BJ (cell line): ENCODE results near the gene COIL. TPM values are rescaled to one million over a fixed set of nuclear protein-coding genes. Genes with fewer than 3 reads are reported as not detected.

ENCODE experiments used
- CTCF ChIA-PET: fragments of 350-600 bp; formaldehyde crosslinking; extraction: SDS; loops from one replicate; lab custom pipeline; 2021; ENCODE audit warnings: antibody characterized with exemption, inconsistent platforms; lab: Yijun Ruan, JAX
- POLR2A ChIA-PET: fragments of 300-600 bp; sonication (Branson Sonifier 250); formaldehyde crosslinking; extraction: SDS; loops from one replicate; lab custom pipeline; 2021; ENCODE audit warnings: antibody characterized with exemption; lab: Charles Lee
- DNase-seq: peaks from one replicate; pipeline ENCODE4 v3.0.0-alpha.2; 2011; ENCODE audit warnings: low read depth
- H3K27me3 ChIP-seq: 2 replicates; pipeline ENCODE4 v1.6.0; 2011; ENCODE audit warnings: low read length; ENCODE audit not compliant: control insufficient read depth, insufficient read depth
- H3K36me3 ChIP-seq: 2 replicates; pipeline ENCODE4 v1.5.1; 2011; ENCODE audit warnings: low read length; ENCODE audit not compliant: control insufficient read depth, insufficient read depth
- H3K4me3 ChIP-seq: 2 replicates; pipeline ENCODE4 v1.5.1; 2011; ENCODE audit warnings: low read depth, mild to moderate bottlenecking, control low read depth, low read length
- polyA plus RNA-seq: library from polyadenylated mRNA; depleted of rRNA; stranded (reverse); fragments of >200 nt; gene quantifications from 2 replicates; pipeline ENCODE4 v1.2.3, GENCODE V29; 2011
- TF ChIP-seq, protein P1 (sequence below): IDR thresholded peaks from 2 replicates; pipeline ENCODE4 v1.5.1; 2011; ENCODE audit warnings: low read depth, mild to moderate bottlenecking, control low read depth, inconsistent platforms, low read length, moderate library complexity; ENCODE audit not compliant: insufficient read depth

COIL gene
- polyA plus RNA-seq, 1 experiment = 2.8 TPM

DNA sequence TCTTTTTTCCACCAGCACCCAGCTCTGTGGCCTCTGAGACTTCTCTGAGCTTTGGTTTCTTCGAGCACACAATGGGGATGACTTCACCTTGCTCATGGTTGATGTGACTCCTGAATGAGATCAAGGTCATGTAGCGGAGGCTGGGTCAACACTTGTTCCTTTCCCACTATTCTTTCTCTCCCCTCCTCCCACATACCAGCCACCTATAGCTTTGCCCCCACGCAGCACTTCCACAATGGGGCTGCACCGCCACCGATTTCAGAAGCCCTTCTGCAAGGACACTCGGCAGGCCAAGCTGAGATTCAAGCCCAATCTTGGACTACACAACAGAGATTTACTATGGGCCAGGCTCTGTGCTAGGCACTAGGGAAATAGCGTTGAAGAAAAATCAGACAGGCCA, 61.4 kb downstream of the COIL start:
- H3K27me3 ChIP-seq = no peaks in the 10 kb centered on the region
- DNase-seq = no peak
- H3K4me3 ChIP-seq = no peak overlapping the region
- POLR2A ChIA-PET = no interaction called here
- H3K36me3 ChIP-seq = peaks cover 41% of the 10 kb centered on the region
- CTCF ChIA-PET = interaction anchor here (1.2 to 1.4 kb wide), 2 partner anchors 41 to 80 kb away, joined by 3 to 5 read pairs; no protein-coding TSS in a partner anchor
- TF ChIP-seq, protein P1, sequence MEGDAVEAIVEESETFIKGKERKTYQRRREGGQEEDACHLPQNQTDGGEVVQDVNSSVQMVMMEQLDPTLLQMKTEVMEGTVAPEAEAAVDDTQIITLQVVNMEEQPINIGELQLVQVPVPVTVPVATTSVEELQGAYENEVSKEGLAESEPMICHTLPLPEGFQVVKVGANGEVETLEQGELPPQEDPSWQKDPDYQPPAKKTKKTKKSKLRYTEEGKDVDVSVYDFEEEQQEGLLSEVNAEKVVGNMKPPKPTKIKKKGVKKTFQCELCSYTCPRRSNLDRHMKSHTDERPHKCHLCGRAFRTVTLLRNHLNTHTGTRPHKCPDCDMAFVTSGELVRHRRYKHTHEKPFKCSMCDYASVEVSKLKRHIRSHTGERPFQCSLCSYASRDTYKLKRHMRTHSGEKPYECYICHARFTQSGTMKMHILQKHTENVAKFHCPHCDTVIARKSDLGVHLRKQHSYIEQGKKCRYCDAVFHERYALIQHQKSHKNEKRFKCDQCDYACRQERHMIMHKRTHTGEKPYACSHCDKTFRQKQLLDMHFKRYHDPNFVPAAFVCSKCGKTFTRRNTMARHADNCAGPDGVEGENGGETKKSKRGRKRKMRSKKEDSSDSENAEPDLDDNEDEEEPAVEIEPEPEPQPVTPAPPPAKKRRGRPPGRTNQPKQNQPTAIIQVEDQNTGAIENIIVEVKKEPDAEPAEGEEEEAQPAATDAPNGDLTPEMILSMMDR = no peak

DNA sequence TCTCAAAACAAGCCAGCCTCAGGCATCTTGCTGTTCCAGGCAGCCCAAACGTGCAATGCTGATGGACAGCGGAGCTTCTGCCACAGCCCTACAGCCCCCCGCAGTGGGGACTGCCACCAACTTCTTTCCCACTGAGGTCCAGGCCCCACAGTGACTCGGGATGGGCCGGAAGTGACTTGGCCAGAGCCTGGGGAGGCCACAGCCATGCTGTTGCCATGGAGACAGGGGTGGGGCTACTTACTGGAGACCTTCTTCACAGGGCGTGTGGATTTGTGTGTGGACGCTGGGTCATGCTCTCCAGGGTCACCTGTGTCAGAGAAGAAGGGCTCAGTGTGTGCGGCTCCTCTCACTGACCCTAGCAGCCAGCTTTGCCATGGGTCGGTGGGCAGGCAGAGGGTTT, 62.0 kb downstream of the COIL start:
- Histone ChIP-seq H3K36me3 (peaks cover 38% of the 10 kb centered on the region), H3K4me3 (no peak overlapping the region), H3K27me3 (no peaks in the 10 kb centered on the region)
- ChIA-PET CTCF (interaction anchor here (1.2 to 1.4 kb wide), 2 partner anchors 42 to 79 kb away, joined by 3 to 5 read pairs; no protein-coding TSS in a partner anchor), POLR2A (no interaction called here)
- DNase-seq = no peak
- TF ChIP-seq, protein P1 = no peak

DNA sequence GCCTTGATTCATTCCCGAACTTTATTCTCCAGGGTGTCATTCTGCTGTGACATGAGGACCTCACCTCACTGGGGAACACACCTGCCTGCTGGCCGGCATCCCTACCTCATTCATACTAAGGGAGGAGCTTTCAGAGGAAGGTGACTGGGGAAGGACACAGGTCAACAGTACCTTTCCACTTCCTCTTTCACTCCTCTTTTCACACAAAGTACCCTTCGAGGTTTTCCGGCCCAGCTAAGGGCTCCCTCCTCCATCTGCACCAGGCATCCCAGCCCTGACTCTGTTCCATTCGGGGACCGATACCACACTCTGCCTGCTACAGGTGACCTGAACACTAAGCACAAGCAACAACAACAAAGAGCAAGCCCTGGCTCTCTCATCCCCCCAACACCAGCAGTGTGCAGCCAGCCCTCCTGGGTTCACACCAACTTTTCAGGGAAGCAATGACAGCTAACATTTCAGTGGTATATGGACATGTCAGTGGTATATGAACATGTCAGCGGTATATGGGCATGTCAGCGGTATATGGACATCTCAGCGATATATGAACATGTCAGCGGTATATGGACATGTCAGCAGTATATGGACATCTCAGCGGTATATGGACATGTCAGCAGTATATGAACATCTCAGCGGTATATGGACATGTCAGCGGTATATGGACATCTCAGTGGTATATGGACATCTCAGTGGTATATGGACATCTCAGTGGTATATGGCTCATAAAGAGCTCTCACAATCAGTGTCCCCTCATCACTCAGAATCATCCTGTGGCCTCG, 63.0 kb downstream of the COIL start:
- TF ChIP-seq, protein P1 = no peak
- H3K4me3 ChIP-seq = no peak overlapping the region
- ChIA-PET CTCF (no interaction called here), POLR2A (no interaction called here)
- no peak for DNase-seq
- H3K36me3 ChIP-seq = peaks cover 44% of the 10 kb centered on the region
- no peaks in the 10 kb centered on the region for H3K27me3 ChIP-seq

DNA sequence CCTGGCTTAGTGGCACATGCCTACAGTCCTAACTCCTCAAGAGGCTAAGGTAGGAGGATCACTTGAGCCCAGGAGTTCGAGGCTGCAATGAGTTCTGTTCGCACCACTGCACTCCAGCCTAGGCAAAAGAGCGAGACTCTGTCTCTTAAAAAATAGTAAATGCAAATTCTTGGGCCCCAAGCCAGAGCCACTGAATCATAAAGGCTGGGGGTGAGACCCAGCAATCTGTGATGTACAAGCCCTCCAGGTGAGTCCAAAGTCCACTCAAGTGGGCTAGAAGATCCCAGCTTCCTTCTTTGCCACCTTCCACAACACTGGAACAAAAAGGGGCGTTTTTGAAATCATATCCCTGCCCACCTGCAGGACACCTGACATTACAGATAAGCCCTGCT, 63.9 kb downstream of the COIL start:
- no peak for DNase-seq
- ChIA-PET CTCF (no interaction called here), POLR2A (no interaction called here)
- TF ChIP-seq, protein P1 = no peak
- H3K27me3 ChIP-seq = no peaks in the 10 kb centered on the region
- no peak overlapping the region for H3K4me3 ChIP-seq
- H3K36me3 ChIP-seq = peaks cover 41% of the 10 kb centered on the region

DNA sequence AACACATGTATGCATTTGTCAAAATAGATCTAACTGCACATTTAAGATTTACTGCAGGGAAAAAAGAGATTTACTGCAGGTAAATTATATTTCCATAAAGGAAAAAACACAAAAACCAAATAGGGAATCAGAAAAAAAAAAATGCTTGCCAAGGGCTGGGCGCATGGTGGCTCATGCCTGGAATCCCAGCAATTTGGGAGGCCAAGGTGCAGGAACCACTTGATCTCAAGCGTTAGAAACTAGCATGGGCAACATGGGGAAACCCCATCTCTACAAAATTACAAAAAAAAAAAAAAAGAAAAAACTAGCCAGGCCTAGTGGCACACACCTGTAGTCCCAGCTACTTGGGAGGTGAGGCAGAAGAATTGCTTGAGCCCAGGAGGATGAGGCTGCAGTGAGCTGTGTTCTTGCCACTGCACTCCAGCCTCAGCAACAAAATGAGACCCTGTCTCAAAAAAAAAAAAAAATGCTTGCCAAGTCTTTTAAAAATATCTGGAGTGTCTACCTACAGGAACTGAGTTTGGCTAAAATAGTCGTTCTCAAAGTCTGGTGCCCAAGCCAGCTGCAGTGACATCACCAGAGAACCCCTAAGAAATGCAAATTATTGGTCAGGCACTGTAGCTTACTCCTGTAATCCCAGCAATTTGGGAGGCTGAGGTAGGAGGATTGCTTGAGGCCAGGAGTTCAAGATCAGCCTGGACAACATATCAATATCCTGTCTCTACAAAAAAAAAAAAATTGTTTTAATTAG, 64.5 kb downstream of the COIL start:
- TF ChIP-seq, protein P1 = no peak
- Histone ChIP-seq H3K27me3 (no peaks in the 10 kb centered on the region), H3K36me3 (peaks cover 41% of the 10 kb centered on the region), H3K4me3 (no peak overlapping the region)
- DNase-seq = no peak
- POLR2A ChIA-PET = no interaction called here
- CTCF ChIA-PET = no interaction called here
